ENCODE results near the gene EGFL7. TPM values are rescaled to one million over a fixed set of nuclear protein-coding genes. Genes with fewer than 3 reads are reported as not detected.

EGFL7 gene
- total and polyA plus RNA-seq, 2 of the 13 experiments (the other 11 are each of a cell fraction or from before 2014, with no cell fraction given): 0.20 to 5.1 TPM

DNA sequence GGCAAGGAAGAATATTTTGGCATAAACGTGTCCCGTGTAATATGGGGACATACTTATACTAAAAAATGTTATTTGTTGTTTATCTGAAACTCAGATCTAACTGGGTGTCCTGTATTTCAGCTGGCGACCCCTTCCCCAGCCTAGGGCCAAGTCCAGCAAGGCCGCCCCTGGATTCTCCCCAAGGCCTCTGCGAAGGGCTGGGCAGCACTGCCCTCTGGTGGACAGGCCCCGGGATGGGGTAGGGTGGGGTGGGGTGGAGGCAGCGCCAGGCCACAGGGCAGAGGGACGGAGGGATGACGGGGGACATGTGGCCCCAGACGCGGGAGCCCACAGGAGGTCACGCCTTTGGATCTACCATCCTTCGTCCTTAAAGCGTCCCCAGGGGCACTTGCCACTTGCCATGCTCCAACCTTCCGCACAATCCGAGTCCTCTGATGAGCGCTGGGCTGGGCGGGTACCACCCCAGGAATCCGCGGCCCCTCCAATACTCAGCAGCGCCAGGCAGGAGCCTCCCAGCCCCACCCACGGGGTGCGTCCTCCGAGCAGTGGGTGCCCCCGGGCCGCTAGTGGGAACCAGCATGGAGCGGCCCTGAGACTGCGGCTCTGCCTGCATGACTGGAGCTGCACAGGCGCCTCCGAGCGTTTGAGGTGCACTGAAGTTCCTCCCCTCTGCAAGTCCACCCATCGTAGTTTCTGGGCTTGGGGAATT, 31.6 kb downstream of the EGFL7 start:
- in situ Hi-C loops (cut with HindIII; ENCODE audit: extremely low pct_ligation_motif_present, low pct_unique_long_range_greater_than_20kb): no loop called here
- H3K4me1 ChIP-seq (ENCODE audit: insufficient read depth, low read length): peaks cover 77% of the 10 kb centered on the region
- no TSS peak for BruUV-seq (replicated peaks)
- no peaks in the 10 kb centered on the region for H4K20me1 ChIP-seq (ENCODE audit: insufficient read depth, low read length)
- H2AFZ ChIP-seq (ENCODE audit: low read length): no peak overlapping the region
- H3K27me3 ChIP-seq (ENCODE audit: control insufficient read depth in 1 of 2, insufficient read depth in 2 of 2, low read length in 2 of 2): peaks cover 18 to 51% of the 10 kb centered on the region in 2 experiments; a peak in 4 of 5 replicates
- H3K79me2 ChIP-seq (ENCODE audit: insufficient read depth, low read length): no peaks in the 10 kb centered on the region
- no peak for FAIRE-seq
- no peak overlapping the region for H3K9ac ChIP-seq (ENCODE audit: insufficient read depth, low read depth, low read length)
- peak overlapping the region in 1 of 3 experiments; percentile 32; a peak in 1 of 6 replicates for H3K4me3 ChIP-seq (replicated peaks in 1 of 3; ENCODE audit: insufficient read depth in 1 of 3, low read depth in 2 of 3, low read length in 3 of 3)
- POLR2A ChIA-PET: interaction anchor here (1.0 to 1.1 kb wide), 3 partner anchors 22 to 34 kb away, joined by 4 to 9 read pairs (median 8); no protein-coding TSS in a partner anchor
- intact Hi-C loops (cut with micrococcal nuclease; ENCODE audit: unreplicated experiment): loop anchor here (5.0 kb wide), 1 partner anchor 47 kb away; no protein-coding TSS in a partner anchor
- H3K27ac ChIP-seq (ENCODE audit: extremely low read length, insufficient read depth, low read length): no peak overlapping the region
- 12% methylated on average over 9 of the region's 32 CpGs for WGBS (ENCODE audit: low lambda C conversion rate)
- no peaks in the 10 kb centered on the region for H3K36me3 ChIP-seq (replicated peaks in 1 of 2; ENCODE audit: control insufficient read depth in 1 of 2, insufficient read depth in 2 of 2, low read length in 2 of 2)
- peak; percentile 33 for DNase-seq (ENCODE audit: low spot score)
- peak overlapping the region; percentile 62 for H3K4me2 ChIP-seq (ENCODE audit: low read depth, low read length)
- ATAC-seq: peak; percentile 68
- CTCF ChIA-PET (ENCODE audit: low intra/inter-chr PET ratio, low total read pairs): interaction anchor here (0.9 to 1.0 kb wide), 3 partner anchors 21 to 206 kb away, joined by 3 to 4 read pairs (median 3); no protein-coding TSS in a partner anchor
- no peaks in the 10 kb centered on the region for H3K9me3 ChIP-seq (ENCODE audit: low read length)
- 0 out of 2 replicates have a peak, but pooled peaks have one; percentile 9 for TF ChIP-seq GFI1 (CRISPR knock-in tag; IDR thresholded peaks at IDR 0.05; ENCODE audit: borderline replicate concordance)
- 0 out of 2 replicates have a peak, but pooled peaks have one; percentile 32 for TF ChIP-seq ZGPAT (CRISPR knock-in tag; IDR thresholded peaks at IDR 0.05)
- no peak for TF ChIP-seq ZNF143 (CRISPR knock-in tag; IDR thresholded peaks at IDR 0.05)
- TF ChIP-seq, protein P1, sequence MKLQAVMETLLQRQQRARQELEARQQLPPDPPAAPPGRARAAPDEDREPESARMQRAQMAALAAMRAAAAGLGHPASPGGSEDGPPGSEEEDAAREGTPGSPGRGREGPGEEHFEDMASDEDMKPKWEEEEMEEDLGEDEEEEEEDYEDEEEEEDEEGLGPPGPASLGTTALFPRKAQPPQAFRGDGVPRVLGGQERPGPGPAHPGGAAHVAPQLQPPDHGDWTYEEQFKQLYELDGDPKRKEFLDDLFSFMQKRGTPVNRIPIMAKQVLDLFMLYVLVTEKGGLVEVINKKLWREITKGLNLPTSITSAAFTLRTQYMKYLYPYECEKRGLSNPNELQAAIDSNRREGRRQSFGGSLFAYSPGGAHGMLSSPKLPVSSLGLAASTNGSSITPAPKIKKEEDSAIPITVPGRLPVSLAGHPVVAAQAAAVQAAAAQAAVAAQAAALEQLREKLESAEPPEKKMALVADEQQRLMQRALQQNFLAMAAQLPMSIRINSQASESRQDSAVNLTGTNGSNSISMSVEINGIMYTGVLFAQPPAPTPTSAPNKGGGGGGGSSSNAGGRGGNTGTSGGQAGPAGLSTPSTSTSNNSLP (IDR thresholded peaks at IDR 0.05; ENCODE audit: low read depth, low read length): no peak
- TF ChIP-seq EZH2 (conservative IDR thresholded peaks at IDR 0.05; ENCODE audit: low read depth, low read length): no peak
- TF ChIP-seq MAFK (conservative IDR thresholded peaks at IDR 0.05 in 1 of 2, IDR thresholded peaks at IDR 0.05 in 1 of 2; ENCODE audit: low read length in 2 of 2): no peak
- no peak for TF ChIP-seq JUND (CRISPR knock-in tag; IDR thresholded peaks at IDR 0.05)
- TF ChIP-seq ZBTB43 (CRISPR knock-in tag; conservative IDR thresholded peaks at IDR 0.05): no peak
- TF ChIP-seq RORA (CRISPR knock-in tag; IDR thresholded peaks at IDR 0.05): no peak
- no peak for TF ChIP-seq MNT (IDR thresholded peaks at IDR 0.05)
- no peak for TF ChIP-seq GPBP1L1 (CRISPR knock-in tag; IDR thresholded peaks at IDR 0.05)
- 0 out of 2 replicates have a peak, but pooled peaks have one; percentile 2 for TF ChIP-seq MTF2 (CRISPR knock-in tag; IDR thresholded peaks at IDR 0.05; ENCODE audit: borderline replicate concordance)
- no peak for TF ChIP-seq HOXA9 (CRISPR knock-in tag; IDR thresholded peaks at IDR 0.05; ENCODE audit: borderline replicate concordance)
- no peak for TF ChIP-seq ZNF775 (CRISPR knock-in tag; IDR thresholded peaks at IDR 0.05; ENCODE audit: borderline replicate concordance)

All from HepG2 (cell line).